SK-N-SH (cell line): ENCODE results near the gene PIK3CG. TPM values are rescaled to one million over a fixed set of nuclear protein-coding genes. Genes with fewer than 3 reads are reported as not detected.

Source experiments
- CTCF ChIA-PET: fragments of 300-600, 350-600 bp; formaldehyde crosslinking; extraction: SDS; loops from one replicate; lab custom pipeline; 2021; lab: Yijun Ruan, JAX
- POLR2A ChIA-PET: fragments of 350-600 bp; sonication (Branson Sonifier 250); formaldehyde crosslinking; extraction: SDS; loops from one replicate; lab custom pipeline; 2020; ENCODE audit warnings: antibody characterized with exemption, inconsistent platforms; lab: Yijun Ruan, JAX
- DNase-seq: peaks from one replicate; pipeline ENCODE4 v3.0.0; 2012
- H2AFZ ChIP-seq: fragments of 200-600 bp; sonication (generic); 2 replicates; pipeline ENCODE4 v1.8.1; 2016; ENCODE audit warnings: antibody characterized with exemption, mild to moderate bottlenecking, low read depth
- H3F3A ChIP-seq: fragments of 200-600 bp; sonication (generic); replicated peaks from 2 replicates; pipeline ENCODE3; 2016; ENCODE audit warnings: antibody characterized with exemption, mild to moderate bottlenecking; ENCODE audit not compliant: insufficient read depth
- H3K27ac ChIP-seq, 2 experiments: fragments of 200-500 bp in 1 of 2; fragments of 200-600 bp in 1 of 2; sonication (Bioruptor generic) in 1 of 2; sonication (generic), shearing (Covaris generic) in 1 of 2; 2 replicates each; pipeline versions ENCODE4 v1.5.1 to v1.6.1; 2014 to 2016; ENCODE audit warnings: low read depth in 2 of 2, inconsistent platforms in 1 of 2, low read length in 1 of 2, mild to moderate bottlenecking in 1 of 2, mixed read lengths in 1 of 2
- H3K27me3 ChIP-seq: fragments of 200-600 bp; sonication (generic), shearing (Covaris generic); 2 replicates; pipeline ENCODE4 v1.6.1; 2016; ENCODE audit warnings: mixed run types; ENCODE audit not compliant: insufficient read depth
- H3K36me3 ChIP-seq, 2 experiments: fragments of 200-500 bp in 1 of 2; fragments of 200-600 bp in 1 of 2; sonication (Bioruptor generic) in 1 of 2; sonication (generic) in 1 of 2; replicated peaks in 1 of 2; 2 replicates each; pipeline versions ENCODE3 to v1.5.1; 2014 to 2016; ENCODE audit warnings: low read length in 1 of 2, mild to moderate bottlenecking in 1 of 2; ENCODE audit not compliant: insufficient read depth in 2 of 2, control insufficient read depth in 1 of 2
- H3K4me1 ChIP-seq, 2 experiments: fragments of 200-500 bp in 1 of 2; fragments of 200-600 bp in 1 of 2; sonication (Bioruptor generic) in 1 of 2; sonication (generic), shearing (Covaris generic) in 1 of 2; 2 replicates each; pipeline versions ENCODE4 v1.5.1 to v1.6.1; 2014 to 2016; ENCODE audit warnings: low read depth in 1 of 2, low read length in 1 of 2, mixed run types in 1 of 2; ENCODE audit not compliant: insufficient read depth in 2 of 2, control insufficient read depth in 1 of 2
- H3K4me2 ChIP-seq: fragments of 200-600 bp; sonication (generic), shearing (Covaris generic); 2 replicates; pipeline ENCODE4 v1.6.1; 2017; ENCODE audit warnings: mixed run types
- H3K4me3 ChIP-seq, 2 experiments: fragments of 200-500 bp in 1 of 2; fragments of 200-600 bp in 1 of 2; sonication (Bioruptor generic) in 1 of 2; sonication (generic), shearing (Covaris generic) in 1 of 2; 2 replicates each; pipeline versions ENCODE4 v1.5.1 to v1.8.1; 2014 to 2016; ENCODE audit warnings: low read depth in 2 of 2, inconsistent platforms in 1 of 2, low read length in 1 of 2, mild to moderate bottlenecking in 1 of 2, mixed read lengths in 1 of 2, moderate library complexity in 1 of 2
- H3K79me2 ChIP-seq: fragments of 200-600 bp; sonication (generic); 2 replicates; pipeline ENCODE4 v1.8.1; 2017; ENCODE audit warnings: mild to moderate bottlenecking; ENCODE audit not compliant: insufficient read depth
- H3K9ac ChIP-seq: fragments of 200-600 bp; sonication (generic); 2 replicates; pipeline ENCODE4 v1.6.1; 2017; ENCODE audit warnings: mixed run types
- H3K9me2 ChIP-seq: fragments of 200-600 bp; sonication (generic); 2 replicates; pipeline ENCODE4 v1.6.1; 2017; ENCODE audit warnings: mixed run types
- H3K9me3 ChIP-seq: fragments of 200-600 bp; sonication (generic); 2 replicates; pipeline ENCODE4 v1.6.1; 2017; ENCODE audit warnings: mixed run types, mild to moderate bottlenecking, moderate library complexity
- H4K20me1 ChIP-seq: fragments of 200-600 bp; sonication (generic); 2 replicates; pipeline ENCODE4 v1.6.1; 2017; ENCODE audit warnings: mild to moderate bottlenecking, mixed run types; ENCODE audit not compliant: insufficient read depth
- CTCF ChIP-seq: fragments of 200-600 bp; sonication (generic); IDR thresholded peaks from 2 replicates; pipeline ENCODE4 v1.6.1; 2017; ENCODE audit warnings: antibody characterized with exemption, mild to moderate bottlenecking, moderate library complexity
- ELF1 ChIP-seq: IDR thresholded peaks from 2 replicates; pipeline ENCODE4 v1.4.0; 2012
- EP300 ChIP-seq, 2 experiments: IDR thresholded peaks; 2 replicates each; pipeline versions ENCODE4 v1.4.0 to v1.6.1; 2012; ENCODE audit warnings: borderline replicate concordance in 1 of 2, low read depth in 1 of 2, low read length in 1 of 2
- GABPA ChIP-seq: IDR thresholded peaks from 2 replicates; pipeline ENCODE4 v1.4.0; 2012; ENCODE audit warnings: low read depth, mild to moderate bottlenecking
- IRF3 ChIP-seq: fragments of 150-350 bp; IDR thresholded peaks from 2 replicates; pipeline ENCODE4 v1.6.1; 2016; ENCODE audit warnings: mild to moderate bottlenecking, low read depth, low read length
- MAX ChIP-seq: IDR thresholded peaks from 2 replicates; pipeline ENCODE4 v1.4.0; 2012; ENCODE audit warnings: low read depth
- NFIC ChIP-seq: IDR thresholded peaks from 2 replicates; pipeline ENCODE4 v1.4.0; 2012; ENCODE audit warnings: borderline replicate concordance
- POLR2AphosphoS5 ChIP-seq: IDR thresholded peaks from 2 replicates; pipeline ENCODE4 v1.6.1; 2012; ENCODE audit warnings: low read depth, low read length
- RAD21 ChIP-seq: IDR thresholded peaks from 2 replicates; pipeline ENCODE4 v1.6.1; 2012; ENCODE audit warnings: mild to moderate bottlenecking, low read length
- SIN3A ChIP-seq: IDR thresholded peaks from 2 replicates; pipeline ENCODE4 v1.6.1; 2012; ENCODE audit warnings: low read depth, mild to moderate bottlenecking, low read length, moderate library complexity, borderline replicate concordance
- SMC3 ChIP-seq: IDR thresholded peaks from 2 replicates; pipeline ENCODE4 v1.6.1; 2012; ENCODE audit warnings: low read depth, low read length, improper control_type of control experiment
- TEAD4 ChIP-seq: IDR thresholded peaks from 2 replicates; pipeline ENCODE4 v1.4.0; 2012; ENCODE audit warnings: mild to moderate bottlenecking, borderline replicate concordance; ENCODE audit not compliant: insufficient read depth
- YY1 ChIP-seq: IDR thresholded peaks from 2 replicates; pipeline ENCODE4 v1.4.0; 2012; ENCODE audit warnings: low read depth, mild to moderate bottlenecking
- ZBTB33 ChIP-seq: IDR thresholded peaks from 2 replicates; pipeline ENCODE4 v1.4.0; 2012; ENCODE audit warnings: low read depth, borderline replicate concordance
- WGBS: methylation state at CpG from one replicate; pipeline ENCODE4 v1.1.6; 2017; ENCODE audit warnings: low lambda C conversion rate; 5-methylcytosine and 5-hydroxymethylcytosine counted together
- polyA plus RNA-seq, 3 experiments: library from polyadenylated mRNA; depleted of rRNA; stranded (reverse); fragments of >200 nt; gene quantifications; 2 replicates each; pipeline ENCODE4 v1.2.3, GENCODE V29; 2012
- TF ChIP-seq, protein P1 (sequence below): IDR thresholded peaks from 2 replicates; pipeline ENCODE4 v1.4.0; 2012; ENCODE audit warnings: low read depth, borderline replicate concordance
- TF ChIP-seq, protein P2 (sequence below): IDR thresholded peaks from 2 replicates; pipeline ENCODE4; 2012
- TF ChIP-seq, protein P3 (sequence below): IDR thresholded peaks from 2 replicates; pipeline ENCODE4 v1.6.1; 2012; ENCODE audit warnings: mild to moderate bottlenecking, low read depth, low read length, moderate library complexity

PIK3CG gene
- polyA plus RNA-seq, 1 of the 3 experiments (the other 2 are of a cell fraction) = not detected

- no peaks in the 10 kb centered on the region; the same call in 1 of the 2 replicates for H3K27me3 ChIP-seq
- ChIA-PET POLR2A (no interaction called here), CTCF (interaction anchor here (2.3 kb wide), 1 partner anchor 236 kb away, joined by 9 read pairs; no protein-coding TSS in a partner anchor)
- H3F3A ChIP-seq = no peaks in the 10 kb centered on the region
- no peak overlapping the region for H3K9ac ChIP-seq
- H3K79me2 ChIP-seq = no peaks in the 10 kb centered on the region
- H3K36me3 ChIP-seq = no peaks in the 10 kb centered on the region
- WGBS = 31% methylated on average over 2 of the region's 2 CpGs
- no peak overlapping the region for H3K4me2 ChIP-seq
- DNase-seq = no peak
- no peaks in the 10 kb centered on the region for H4K20me1 ChIP-seq
- no peak overlapping the region for H2AFZ ChIP-seq
- no peaks in the 10 kb centered on the region for H3K4me1 ChIP-seq
- H3K9me3 ChIP-seq = no peaks in the 10 kb centered on the region
- H3K27ac ChIP-seq = no peak overlapping the region
- H3K4me3 ChIP-seq = no peak overlapping the region
- no peaks in the 10 kb centered on the region for H3K9me2 ChIP-seq
- TF ChIP-seq SIN3A (no peak), EP300 (IDR thresholded peaks at IDR 0.05; ENCODE audit: borderline replicate concordance in 1 of 2, low read depth in 1 of 2, low read length in 1 of 2) (no peak), YY1 (no peak), ELF1 (no peak), CTCF (no peak), RAD21 (no peak), IRF3 (no peak), POLR2AphosphoS5 (no peak), GABPA (no peak), SMC3 (no peak), ZBTB33 (no peak), NFIC (no peak), TEAD4 (no peak), MAX (no peak)
- TF ChIP-seq, protein P1, sequence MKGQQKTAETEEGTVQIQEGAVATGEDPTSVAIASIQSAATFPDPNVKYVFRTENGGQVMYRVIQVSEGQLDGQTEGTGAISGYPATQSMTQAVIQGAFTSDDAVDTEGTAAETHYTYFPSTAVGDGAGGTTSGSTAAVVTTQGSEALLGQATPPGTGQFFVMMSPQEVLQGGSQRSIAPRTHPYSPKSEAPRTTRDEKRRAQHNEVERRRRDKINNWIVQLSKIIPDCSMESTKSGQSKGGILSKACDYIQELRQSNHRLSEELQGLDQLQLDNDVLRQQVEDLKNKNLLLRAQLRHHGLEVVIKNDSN = no peak
- TF ChIP-seq, protein P2, sequence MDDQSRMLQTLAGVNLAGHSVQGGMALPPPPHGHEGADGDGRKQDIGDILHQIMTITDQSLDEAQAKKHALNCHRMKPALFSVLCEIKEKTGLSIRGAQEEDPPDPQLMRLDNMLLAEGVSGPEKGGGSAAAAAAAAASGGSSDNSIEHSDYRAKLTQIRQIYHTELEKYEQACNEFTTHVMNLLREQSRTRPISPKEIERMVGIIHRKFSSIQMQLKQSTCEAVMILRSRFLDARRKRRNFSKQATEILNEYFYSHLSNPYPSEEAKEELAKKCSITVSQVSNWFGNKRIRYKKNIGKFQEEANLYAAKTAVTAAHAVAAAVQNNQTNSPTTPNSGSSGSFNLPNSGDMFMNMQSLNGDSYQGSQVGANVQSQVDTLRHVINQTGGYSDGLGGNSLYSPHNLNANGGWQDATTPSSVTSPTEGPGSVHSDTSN = no peak
- TF ChIP-seq, protein P3, sequence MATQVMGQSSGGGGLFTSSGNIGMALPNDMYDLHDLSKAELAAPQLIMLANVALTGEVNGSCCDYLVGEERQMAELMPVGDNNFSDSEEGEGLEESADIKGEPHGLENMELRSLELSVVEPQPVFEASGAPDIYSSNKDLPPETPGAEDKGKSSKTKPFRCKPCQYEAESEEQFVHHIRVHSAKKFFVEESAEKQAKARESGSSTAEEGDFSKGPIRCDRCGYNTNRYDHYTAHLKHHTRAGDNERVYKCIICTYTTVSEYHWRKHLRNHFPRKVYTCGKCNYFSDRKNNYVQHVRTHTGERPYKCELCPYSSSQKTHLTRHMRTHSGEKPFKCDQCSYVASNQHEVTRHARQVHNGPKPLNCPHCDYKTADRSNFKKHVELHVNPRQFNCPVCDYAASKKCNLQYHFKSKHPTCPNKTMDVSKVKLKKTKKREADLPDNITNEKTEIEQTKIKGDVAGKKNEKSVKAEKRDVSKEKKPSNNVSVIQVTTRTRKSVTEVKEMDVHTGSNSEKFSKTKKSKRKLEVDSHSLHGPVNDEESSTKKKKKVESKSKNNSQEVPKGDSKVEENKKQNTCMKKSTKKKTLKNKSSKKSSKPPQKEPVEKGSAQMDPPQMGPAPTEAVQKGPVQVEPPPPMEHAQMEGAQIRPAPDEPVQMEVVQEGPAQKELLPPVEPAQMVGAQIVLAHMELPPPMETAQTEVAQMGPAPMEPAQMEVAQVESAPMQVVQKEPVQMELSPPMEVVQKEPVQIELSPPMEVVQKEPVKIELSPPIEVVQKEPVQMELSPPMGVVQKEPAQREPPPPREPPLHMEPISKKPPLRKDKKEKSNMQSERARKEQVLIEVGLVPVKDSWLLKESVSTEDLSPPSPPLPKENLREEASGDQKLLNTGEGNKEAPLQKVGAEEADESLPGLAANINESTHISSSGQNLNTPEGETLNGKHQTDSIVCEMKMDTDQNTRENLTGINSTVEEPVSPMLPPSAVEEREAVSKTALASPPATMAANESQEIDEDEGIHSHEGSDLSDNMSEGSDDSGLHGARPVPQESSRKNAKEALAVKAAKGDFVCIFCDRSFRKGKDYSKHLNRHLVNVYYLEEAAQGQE = no peak
These were observed 46.9 kb downstream of the PIK3CG start for GRCh38 chr7:106911959-106912358.
